ENCODE results near the gene SH2D4B.

Gene SH2D4B

GRCh38 chr10:80630324-80630723 is 92.6 kb downstream of the SH2D4B start:
- no peak for DNase-seq (ENCODE audit: low read depth in 1 of 2, low spot score in 1 of 2)
- TF ChIP-seq JUND (IDR thresholded peaks at IDR 0.05; ENCODE audit: low read depth): no peak
- in situ Hi-C loops (cut with HindIII; ENCODE audit: low pct_unique_long_range_greater_than_20kb, low sequenced_read_pairs): no loop called here

GRCh38 chr10:80632742-80633141 is 95.0 kb downstream of the SH2D4B start:
- no peak for TF ChIP-seq JUND (IDR thresholded peaks at IDR 0.05; ENCODE audit: low read depth)
- no peak for DNase-seq (ENCODE audit: low read depth in 1 of 2, low spot score in 1 of 2)
- in situ Hi-C loops (cut with HindIII; ENCODE audit: low pct_unique_long_range_greater_than_20kb, low sequenced_read_pairs): no loop called here

- in situ Hi-C loops (cut with HindIII; ENCODE audit: low pct_unique_long_range_greater_than_20kb, low sequenced_read_pairs): no loop called here
- TF ChIP-seq JUND (IDR thresholded peaks at IDR 0.05; ENCODE audit: low read depth): no peak
- no peak for DNase-seq (ENCODE audit: low read depth in 1 of 2, low spot score in 1 of 2)
These were observed 95.7 kb downstream of the SH2D4B start for GRCh38 chr10:80633383-80633860.

GRCh38 chr10:80633910-80634309 is 96.2 kb downstream of the SH2D4B start:
- DNase-seq (ENCODE audit: low read depth in 1 of 2, low spot score in 1 of 2): no peak
- in situ Hi-C loops (cut with HindIII; ENCODE audit: low pct_unique_long_range_greater_than_20kb, low sequenced_read_pairs): no loop called here
- TF ChIP-seq JUND (IDR thresholded peaks at IDR 0.05; ENCODE audit: low read depth): no peak

- no peak for DNase-seq (ENCODE audit: low read depth in 1 of 2, low spot score in 1 of 2)
- in situ Hi-C loops (cut with HindIII; ENCODE audit: low pct_unique_long_range_greater_than_20kb, low sequenced_read_pairs): no loop called here
- TF ChIP-seq JUND (IDR thresholded peaks at IDR 0.05; ENCODE audit: low read depth): no peak
These were observed 105.0 kb downstream of the SH2D4B start for GRCh38 chr10:80642661-80643060.

- TF ChIP-seq JUND (IDR thresholded peaks at IDR 0.05; ENCODE audit: low read depth): no peak
- in situ Hi-C loops (cut with HindIII; ENCODE audit: low pct_unique_long_range_greater_than_20kb, low sequenced_read_pairs): no loop called here
- DNase-seq (ENCODE audit: low read depth in 1 of 2, low spot score in 1 of 2): no peak
These were observed 108.7 kb downstream of the SH2D4B start for GRCh38 chr10:80646366-80646765.

GRCh38 chr10:80647173-80647833 is 109.6 kb downstream of the SH2D4B start:
- in situ Hi-C loops (cut with HindIII; ENCODE audit: low pct_unique_long_range_greater_than_20kb, low sequenced_read_pairs): no loop called here
- peak in 1 of 2 experiments; percentile 27 for DNase-seq (ENCODE audit: low read depth in 1 of 2, low spot score in 1 of 2)
- no peak for TF ChIP-seq JUND (IDR thresholded peaks at IDR 0.05; ENCODE audit: low read depth)

- in situ Hi-C loops (cut with HindIII; ENCODE audit: low pct_unique_long_range_greater_than_20kb, low sequenced_read_pairs): no loop called here
- no peak for DNase-seq (ENCODE audit: low read depth in 1 of 2, low spot score in 1 of 2)
- no peak for TF ChIP-seq JUND (IDR thresholded peaks at IDR 0.05; ENCODE audit: low read depth)
These were observed 110.4 kb downstream of the SH2D4B start for GRCh38 chr10:80648106-80648505.

- no peak for DNase-seq (ENCODE audit: low read depth in 1 of 2, low spot score in 1 of 2)
- in situ Hi-C loops (cut with HindIII; ENCODE audit: low pct_unique_long_range_greater_than_20kb, low sequenced_read_pairs): no loop called here
- TF ChIP-seq JUND (IDR thresholded peaks at IDR 0.05; ENCODE audit: low read depth): no peak
These were observed 111.5 kb downstream of the SH2D4B start for GRCh38 chr10:80649183-80649582.

- in situ Hi-C loops (cut with HindIII; ENCODE audit: low pct_unique_long_range_greater_than_20kb, low sequenced_read_pairs): no loop called here
- no peak for DNase-seq (ENCODE audit: low read depth in 1 of 2, low spot score in 1 of 2)
- TF ChIP-seq JUND (IDR thresholded peaks at IDR 0.05; ENCODE audit: low read depth): no peak
These were observed 118.2 kb downstream of the SH2D4B start for GRCh38 chr10:80655898-80656297.

- TF ChIP-seq JUND (IDR thresholded peaks at IDR 0.05; ENCODE audit: low read depth): no peak
- DNase-seq (ENCODE audit: low read depth in 1 of 2, low spot score in 1 of 2): no peak
- in situ Hi-C loops (cut with HindIII; ENCODE audit: low pct_unique_long_range_greater_than_20kb, low sequenced_read_pairs): no loop called here
These were observed 120.4 kb downstream of the SH2D4B start for GRCh38 chr10:80658068-80658467.

GRCh38 chr10:80659289-80659688 is 121.6 kb downstream of the SH2D4B start:
- in situ Hi-C loops (cut with HindIII; ENCODE audit: low pct_unique_long_range_greater_than_20kb, low sequenced_read_pairs): no loop called here
- no peak for DNase-seq (ENCODE audit: low read depth in 1 of 2, low spot score in 1 of 2)
- no peak for TF ChIP-seq JUND (IDR thresholded peaks at IDR 0.05; ENCODE audit: low read depth)

- DNase-seq (ENCODE audit: low read depth in 1 of 2, low spot score in 1 of 2): no peak
- in situ Hi-C loops (cut with HindIII; ENCODE audit: low pct_unique_long_range_greater_than_20kb, low sequenced_read_pairs): no loop called here
- TF ChIP-seq JUND (IDR thresholded peaks at IDR 0.05; ENCODE audit: low read depth): no peak
These were observed 122.6 kb downstream of the SH2D4B start for GRCh38 chr10:80660266-80660665.

GRCh38 chr10:80660736-80661135 is 123.0 kb downstream of the SH2D4B start:
- TF ChIP-seq JUND (IDR thresholded peaks at IDR 0.05; ENCODE audit: low read depth): no peak
- no peak for DNase-seq (ENCODE audit: low read depth in 1 of 2, low spot score in 1 of 2)
- in situ Hi-C loops (cut with HindIII; ENCODE audit: low pct_unique_long_range_greater_than_20kb, low sequenced_read_pairs): no loop called here
